ENCODE data around the gene HTR1D.

DNA sequence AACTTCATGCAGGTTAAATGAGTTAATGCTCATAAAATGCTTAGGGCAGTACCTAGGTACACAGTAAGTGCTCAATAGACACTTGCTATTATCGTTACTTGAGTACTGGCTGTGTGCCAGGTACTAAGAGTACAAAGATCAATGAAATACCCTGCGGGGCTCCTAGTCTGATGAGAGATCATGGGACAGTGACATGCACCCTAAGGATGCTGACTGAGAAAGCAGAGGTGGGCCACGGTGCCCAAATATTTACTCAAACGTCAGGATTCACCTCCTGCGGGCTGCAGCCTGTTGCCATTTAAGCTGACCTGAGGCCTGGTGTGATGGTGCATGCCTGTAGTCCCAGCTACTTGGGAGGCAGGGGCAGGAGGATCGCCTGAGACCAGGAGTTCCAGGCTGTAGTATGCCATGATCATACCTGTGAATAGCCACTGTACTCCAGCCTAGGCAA, 28.8 kb downstream of the HTR1D start:
- TF ChIP-seq, protein P1, sequence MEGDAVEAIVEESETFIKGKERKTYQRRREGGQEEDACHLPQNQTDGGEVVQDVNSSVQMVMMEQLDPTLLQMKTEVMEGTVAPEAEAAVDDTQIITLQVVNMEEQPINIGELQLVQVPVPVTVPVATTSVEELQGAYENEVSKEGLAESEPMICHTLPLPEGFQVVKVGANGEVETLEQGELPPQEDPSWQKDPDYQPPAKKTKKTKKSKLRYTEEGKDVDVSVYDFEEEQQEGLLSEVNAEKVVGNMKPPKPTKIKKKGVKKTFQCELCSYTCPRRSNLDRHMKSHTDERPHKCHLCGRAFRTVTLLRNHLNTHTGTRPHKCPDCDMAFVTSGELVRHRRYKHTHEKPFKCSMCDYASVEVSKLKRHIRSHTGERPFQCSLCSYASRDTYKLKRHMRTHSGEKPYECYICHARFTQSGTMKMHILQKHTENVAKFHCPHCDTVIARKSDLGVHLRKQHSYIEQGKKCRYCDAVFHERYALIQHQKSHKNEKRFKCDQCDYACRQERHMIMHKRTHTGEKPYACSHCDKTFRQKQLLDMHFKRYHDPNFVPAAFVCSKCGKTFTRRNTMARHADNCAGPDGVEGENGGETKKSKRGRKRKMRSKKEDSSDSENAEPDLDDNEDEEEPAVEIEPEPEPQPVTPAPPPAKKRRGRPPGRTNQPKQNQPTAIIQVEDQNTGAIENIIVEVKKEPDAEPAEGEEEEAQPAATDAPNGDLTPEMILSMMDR (IDR thresholded peaks at IDR 0.05; ENCODE audit: insufficient read depth, low read length): no peak
- TF ChIP-seq GABPA (IDR thresholded peaks at IDR 0.05; ENCODE audit: low read depth): no peak
- no peak for TF ChIP-seq POLR2AphosphoS5 (IDR thresholded peaks at IDR 0.05; ENCODE audit: low read depth)
